NCI-H774 (cell line): ENCODE measurements around the gene IRS1.
A peak's percentile ranks its signal among the peaks of the same experiment; 100 is the strongest.

Experiments
- DNase-seq: peaks from one replicate; lab custom pipeline; 2025; lab: John Stamatoyannopoulos, UW

IRS1 gene

GRCh38 chr2:226791056-226791486 is 8.5 kb downstream of the IRS1 start:
- peak; percentile 47 for DNase-seq

GRCh38 chr2:226790431-226790830 is 9.2 kb downstream of the IRS1 start:
- DNase-seq: no peak

GRCh38 chr2:226790011-226790410 is 9.6 kb downstream of the IRS1 start:
- no peak for DNase-seq

DNA sequence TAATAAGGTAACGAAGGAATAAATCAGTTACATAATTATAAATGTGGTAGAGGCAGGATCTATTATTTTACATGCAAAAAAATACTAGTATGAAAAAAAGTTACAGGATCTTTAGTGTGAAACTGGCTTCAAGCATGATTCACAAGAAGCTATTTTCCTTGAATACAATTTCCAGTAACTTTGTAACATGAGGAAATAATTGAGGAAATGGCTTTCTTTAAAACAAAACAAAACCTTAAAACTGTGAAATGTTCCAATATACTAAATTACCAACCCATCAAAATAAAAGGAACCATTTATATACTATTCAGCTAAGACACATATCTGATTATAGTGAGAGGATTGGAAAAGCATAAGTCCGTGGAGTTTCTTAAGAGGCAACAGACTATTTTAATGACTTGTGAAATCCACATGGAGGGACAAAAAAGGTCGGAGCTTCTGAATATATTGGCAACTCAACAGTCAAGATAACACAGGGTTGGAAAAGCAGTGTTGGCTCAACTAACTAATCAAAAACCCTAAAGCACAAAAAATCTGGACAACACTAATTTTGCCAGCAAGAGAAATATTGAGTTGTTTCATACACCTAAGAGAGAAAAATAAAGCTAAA is 10.6 kb downstream of the IRS1 start:
- DNase-seq: no peak

- no peak for DNase-seq
These were observed 11.6 kb downstream of the IRS1 start for GRCh38 chr2:226788064-226788463.

- no peak for DNase-seq
These were observed 15.7 kb downstream of the IRS1 start for GRCh38 chr2:226783885-226784284.

DNA sequence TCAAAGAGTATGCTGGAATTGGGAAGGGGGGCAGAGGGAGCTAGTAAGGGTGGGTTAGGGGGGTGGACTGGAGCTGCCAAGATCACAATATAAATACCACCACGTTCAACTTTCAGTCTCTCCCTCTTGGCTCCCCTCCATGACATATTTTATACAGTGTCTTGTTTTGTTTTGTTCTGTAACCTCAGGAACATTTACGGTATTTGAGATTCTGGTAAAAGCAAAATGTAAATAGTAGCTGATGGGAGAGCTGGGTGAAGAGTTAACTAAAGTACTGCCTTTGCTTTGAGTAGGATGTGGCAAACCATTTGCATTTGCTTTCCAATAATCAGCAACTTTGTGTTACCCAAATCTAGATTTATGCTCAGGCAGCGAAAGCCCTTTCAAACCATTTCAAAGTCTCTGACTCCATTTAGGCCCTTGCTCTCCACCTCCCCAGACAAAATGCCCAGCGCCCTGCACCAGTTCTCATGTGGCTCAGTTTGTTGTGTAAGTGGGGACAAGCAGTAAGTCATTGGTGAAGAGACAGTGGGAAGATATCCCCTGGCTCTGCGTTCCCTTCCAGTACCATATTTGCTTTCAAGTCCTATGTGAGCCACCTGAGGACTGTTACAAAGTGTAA is 17.4 kb downstream of the IRS1 start:
- DNase-seq: no peak

GRCh38 chr2:226780431-226780830 is 19.2 kb downstream of the IRS1 start:
- no peak for DNase-seq

GRCh38 chr2:226777611-226778010 is 22.0 kb downstream of the IRS1 start:
- DNase-seq: no peak

GRCh38 chr2:226776104-226776503 is 23.5 kb downstream of the IRS1 start:
- no peak for DNase-seq

DNA sequence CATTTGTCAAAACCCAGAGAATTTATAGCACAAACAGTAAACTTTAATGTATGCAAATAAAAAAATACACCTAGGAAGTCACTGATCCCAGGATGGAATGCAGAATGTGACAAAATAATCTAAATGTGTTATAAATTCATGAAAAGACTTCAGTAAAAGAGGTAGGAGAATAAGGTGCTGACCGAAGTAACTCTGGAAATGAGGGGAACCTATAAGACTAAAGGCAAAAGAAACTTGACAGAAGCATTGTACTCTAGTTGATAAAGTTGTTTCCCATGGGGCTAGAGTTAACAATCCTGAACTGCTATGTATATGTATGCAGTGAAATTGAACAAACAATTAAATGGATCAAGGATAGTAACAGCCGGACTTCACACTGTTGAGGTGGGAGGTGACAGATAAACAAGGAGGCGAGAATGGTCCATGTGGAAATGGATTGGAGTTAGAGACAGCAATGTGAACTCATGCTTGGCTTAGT is 24.5 kb downstream of the IRS1 start:
- no peak for DNase-seq

DNA sequence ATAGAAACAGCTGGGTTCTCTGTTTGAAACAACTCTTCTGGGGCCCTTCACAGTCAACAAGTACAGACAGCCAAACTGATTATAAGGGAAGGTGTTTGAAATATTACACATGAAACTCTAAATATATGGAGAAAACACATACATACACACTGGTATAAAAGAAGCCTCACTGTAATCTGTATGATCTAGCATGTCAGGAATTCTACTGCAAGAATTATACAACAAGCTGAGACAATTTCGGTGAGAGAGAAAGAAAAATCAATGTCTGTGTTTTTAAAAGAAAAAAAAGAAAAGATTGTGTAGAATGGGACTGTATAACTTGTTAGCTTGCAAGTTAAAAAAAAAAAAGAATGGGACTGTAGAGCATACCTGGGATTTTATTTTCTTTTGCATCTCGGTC is 26.3 kb downstream of the IRS1 start:
- no peak for DNase-seq

GRCh38 chr2:226772389-226773179 is 27.0 kb downstream of the IRS1 start:
- DNase-seq: no peak

DNA sequence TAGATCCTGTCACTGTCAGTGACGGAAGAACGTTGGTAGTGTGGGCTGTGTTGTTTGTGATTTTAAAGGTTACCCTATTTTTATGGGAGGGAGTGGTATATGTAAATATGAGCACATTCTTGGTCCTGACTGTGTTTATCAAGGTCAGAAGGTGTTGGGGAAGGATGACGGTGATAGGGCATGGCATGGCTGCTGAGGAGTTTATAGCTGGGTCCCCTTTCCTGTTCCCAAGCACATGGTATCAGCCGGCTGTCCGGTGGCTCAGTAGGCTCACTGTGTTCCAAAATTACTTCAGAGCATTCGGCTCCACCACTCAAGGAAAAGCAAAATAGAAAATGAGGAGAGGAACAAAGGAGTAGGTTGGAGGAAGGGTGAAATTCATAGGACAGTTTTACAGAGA is 28.6 kb downstream of the IRS1 start:
- DNase-seq: no peak

DNA sequence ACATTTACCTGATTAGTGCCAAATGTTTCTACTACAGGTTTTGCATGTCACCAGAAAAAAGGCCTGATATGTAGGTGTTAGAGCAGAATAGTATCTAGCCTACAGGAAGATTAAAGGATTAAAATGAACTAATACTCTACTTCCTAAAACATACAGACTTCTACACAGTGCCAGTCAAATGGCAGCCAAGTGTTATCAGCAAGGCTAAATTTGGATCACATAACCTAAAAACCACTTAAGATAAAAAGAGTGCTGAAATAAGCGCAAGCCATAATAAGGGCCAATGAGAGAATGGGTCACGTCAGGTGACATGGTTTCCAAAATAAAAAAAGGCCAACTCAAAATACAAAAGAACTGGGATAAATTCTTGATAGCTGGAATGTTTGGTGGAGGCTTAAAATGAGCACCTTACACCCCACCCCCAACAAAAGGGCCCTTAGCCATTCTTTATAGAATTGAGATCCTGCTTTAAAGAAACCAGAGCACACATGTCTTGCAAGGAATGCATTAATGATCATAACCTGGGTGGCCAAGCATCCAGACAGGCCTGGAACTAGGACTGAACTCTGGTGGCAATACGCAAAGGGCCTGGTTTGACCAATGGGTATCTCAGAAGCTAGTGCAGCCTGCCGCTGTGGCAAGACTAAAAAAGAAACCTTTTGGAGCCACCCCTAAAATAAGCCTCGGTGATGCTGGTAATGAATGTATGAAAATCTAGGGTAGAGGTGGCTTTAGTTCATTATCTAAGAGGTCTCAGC is 32.4 kb downstream of the IRS1 start:
- no peak for DNase-seq

DNA sequence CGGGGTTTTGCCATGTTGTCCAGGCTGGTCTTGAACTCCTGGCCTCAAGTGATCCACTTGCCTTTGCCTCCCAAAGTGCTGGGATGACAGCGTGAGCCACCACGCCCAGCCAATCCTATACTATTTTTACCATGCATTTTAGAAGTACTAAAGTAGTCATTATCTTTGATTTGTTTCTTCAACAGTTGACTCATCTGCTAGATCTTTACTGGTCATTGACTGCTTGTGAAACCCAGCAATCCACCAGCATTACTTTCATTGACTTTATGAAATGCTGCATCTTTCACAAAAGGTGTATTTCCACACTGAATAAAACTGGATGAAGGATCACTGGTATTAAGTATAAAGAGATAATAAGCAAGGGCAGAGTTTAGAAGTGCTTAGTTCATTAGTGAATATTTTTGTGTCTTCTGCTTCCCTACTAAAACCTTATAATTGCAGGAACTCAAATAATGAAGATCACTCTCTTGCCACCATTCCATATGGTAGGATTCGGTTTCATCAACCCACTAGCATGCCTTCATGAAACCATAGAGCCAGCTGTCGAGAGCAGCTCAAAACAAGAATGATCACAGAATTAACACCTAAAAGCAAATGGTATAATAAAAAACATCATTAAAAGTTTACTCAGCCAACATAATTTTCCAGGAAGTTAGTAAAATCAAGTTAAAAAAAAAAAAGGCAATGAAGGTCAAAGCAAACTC is 33.1 kb downstream of the IRS1 start:
- no peak for DNase-seq

GRCh38 chr2:226763320-226763719 is 36.3 kb downstream of the IRS1 start:
- DNase-seq: no peak

GRCh38 chr2:226761195-226761583 is 38.4 kb downstream of the IRS1 start:
- DNase-seq: no peak

- no peak for DNase-seq
These were observed 39.0 kb downstream of the IRS1 start for GRCh38 chr2:226760412-226761194.

- no peak for DNase-seq
These were observed 39.9 kb downstream of the IRS1 start for GRCh38 chr2:226759768-226760167.
